ENCODE measurements around the gene MTHFD1L.

The MTHFD1L gene

DNA sequence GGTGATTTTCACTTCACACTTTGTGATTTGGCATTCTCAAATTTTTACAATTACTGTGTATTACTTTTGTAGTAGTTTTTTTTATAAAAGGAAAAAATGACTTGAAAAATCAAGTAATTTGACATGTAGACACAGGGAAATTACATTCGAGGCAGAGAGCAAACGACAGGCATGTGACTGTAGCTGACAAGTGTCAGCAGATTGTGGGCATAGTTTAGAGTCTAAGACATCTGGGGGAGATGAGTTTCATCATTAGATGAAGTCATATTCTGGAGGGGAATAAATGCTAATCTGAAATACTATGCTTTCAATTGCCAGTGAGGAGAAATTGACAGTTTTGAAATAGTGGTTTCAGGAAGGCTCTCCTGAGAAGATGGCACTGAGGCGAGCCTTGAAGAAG, 126.0 kb downstream of the MTHFD1L start:
- DNase-seq (ENCODE audit: low read depth, low spot score), result no peak

DNA sequence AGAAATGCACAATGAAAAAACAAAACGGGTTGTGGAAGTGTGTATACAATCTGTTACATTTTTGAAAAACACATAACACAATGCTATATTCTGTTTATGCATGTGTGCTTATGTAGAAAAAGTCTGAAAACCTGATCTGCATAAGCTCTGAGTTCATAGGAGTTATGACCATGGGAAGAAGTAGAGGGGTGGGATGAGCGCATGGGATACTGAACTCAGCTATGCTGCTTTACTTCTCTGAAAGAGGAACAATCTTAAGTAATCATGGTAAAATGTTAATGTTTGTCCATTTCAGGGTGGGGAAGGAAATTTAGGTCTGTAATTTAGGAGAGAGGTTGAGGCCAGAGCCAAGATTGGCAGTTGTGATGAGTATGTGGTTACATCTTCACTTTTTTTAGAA, 126.8 kb downstream of the MTHFD1L start:
- DNase-seq (ENCODE audit: low read depth, low spot score), result no peak

DNA sequence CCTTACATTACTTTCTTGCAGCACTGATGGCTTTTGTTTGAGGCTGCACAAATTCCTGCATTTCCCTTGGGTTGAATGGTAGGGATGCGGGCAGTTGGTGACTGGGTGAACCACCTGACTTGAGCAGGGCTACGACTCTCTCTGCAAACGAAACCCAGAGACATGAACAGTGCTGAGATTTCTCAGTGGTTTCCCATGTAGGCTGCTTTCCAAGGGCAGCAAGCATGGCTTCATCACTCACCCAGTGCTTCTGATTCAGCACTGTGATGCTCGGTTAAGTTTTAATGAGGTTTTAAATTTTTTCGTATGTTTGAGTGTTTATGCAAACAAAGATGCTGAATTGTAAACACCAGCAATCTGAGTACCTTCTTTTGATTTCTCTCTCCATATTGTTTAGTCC, 127.2 kb downstream of the MTHFD1L start:
- DNase-seq (ENCODE audit: low read depth, low spot score), result no peak

DNA sequence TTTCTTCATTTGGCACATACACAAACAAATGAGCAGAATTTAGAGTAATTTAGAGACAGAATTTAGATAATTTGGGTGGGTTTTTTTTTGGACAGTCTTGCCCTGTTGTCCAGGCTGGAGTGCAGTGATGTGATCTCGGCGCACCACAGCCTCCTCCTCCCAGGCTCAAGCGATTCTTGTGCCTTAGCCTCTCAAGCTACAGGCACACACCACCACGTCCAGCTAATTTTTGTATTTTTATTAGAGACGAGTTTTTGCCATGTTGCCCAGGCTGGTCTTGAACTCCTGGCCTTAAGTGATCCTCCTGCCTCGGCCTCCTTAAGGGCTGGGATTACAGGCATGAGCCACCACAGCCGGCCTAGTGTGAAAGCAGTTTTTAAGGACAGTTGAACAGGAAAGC, 127.8 kb downstream of the MTHFD1L start:
- no peak for DNase-seq (ENCODE audit: low read depth, low spot score)

DNA sequence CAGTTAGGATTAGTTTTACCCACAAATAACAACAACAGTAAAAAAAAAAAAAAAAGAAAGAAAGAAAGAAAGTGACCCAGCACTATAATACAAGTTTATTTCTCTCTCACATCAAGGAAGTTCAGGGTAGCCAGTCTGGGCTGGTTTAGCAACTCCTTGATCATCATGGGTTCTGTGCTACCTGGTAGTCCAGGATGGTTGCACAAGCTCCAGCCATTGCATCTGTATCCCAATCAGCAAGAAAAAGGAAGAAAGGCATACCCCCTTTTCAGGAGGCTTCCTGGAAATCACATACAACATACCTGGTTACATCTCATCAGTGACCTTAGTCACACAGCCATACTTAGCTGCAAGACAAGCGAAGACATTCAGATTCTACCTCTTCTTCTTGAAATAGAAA, 128.5 kb downstream of the MTHFD1L start:
- DNase-seq (ENCODE audit: low read depth, low spot score), result no peak

DNA sequence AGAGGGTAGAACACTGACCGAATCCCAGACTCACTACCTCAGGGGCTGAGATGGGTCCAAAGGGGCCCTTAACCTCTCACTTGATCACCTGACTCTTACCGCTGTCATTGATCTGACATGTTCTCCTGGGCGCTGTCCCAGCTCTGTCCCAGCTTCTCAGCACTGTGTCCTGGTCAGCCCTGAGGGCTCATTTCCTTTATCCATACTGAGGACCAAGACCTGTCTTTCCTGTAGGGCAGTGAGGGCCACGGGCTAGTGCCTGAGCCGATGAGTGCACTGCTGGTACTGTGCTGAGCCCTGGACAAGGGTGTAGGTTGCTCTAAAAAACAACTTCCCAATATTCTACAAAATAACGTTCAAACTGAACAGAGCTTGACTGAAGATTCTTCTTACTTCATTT, 131.5 kb downstream of the MTHFD1L start:
- no peak for DNase-seq (ENCODE audit: low read depth, low spot score)

DNA sequence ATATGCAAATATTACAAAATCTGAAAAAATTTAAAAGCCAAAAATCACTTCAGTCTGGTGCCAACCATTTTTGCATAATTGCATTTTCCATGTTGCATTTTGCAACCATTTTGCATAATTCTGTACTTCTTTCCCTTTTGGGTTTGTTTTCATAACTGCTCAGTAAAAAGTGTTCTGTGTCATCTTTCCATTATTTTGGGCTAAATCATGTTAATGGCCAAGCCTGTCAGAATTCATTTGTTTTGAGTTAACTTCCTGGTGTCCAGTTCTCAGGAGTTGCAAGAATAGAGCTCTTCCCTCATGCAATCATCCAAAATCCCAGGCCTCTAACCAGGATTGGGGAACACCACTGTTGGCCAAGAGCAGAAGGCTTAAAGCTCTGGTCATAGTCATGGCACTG, 133.6 kb downstream of the MTHFD1L start:
- DNase-seq (ENCODE audit: low read depth, low spot score), result no peak

DNA sequence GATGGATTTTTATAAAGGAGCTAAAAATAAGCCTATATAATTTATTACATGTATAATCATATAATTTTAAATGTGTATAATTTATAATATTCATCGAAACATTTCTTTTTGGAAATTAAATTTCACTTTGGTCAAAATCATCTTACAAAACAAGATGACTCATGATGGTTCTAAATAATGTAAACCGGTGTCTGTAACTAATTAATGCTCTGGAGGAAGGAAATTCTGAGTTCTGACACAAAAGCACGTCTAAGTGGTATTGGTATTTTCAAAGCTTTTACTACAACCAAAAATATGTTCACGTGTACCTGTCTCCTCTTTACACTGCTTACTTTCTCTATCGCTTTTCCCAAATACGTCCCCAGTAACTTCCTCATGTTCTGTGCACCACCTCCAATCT, 134.1 kb downstream of the MTHFD1L start:
- no peak for DNase-seq (ENCODE audit: low read depth, low spot score)

DNA sequence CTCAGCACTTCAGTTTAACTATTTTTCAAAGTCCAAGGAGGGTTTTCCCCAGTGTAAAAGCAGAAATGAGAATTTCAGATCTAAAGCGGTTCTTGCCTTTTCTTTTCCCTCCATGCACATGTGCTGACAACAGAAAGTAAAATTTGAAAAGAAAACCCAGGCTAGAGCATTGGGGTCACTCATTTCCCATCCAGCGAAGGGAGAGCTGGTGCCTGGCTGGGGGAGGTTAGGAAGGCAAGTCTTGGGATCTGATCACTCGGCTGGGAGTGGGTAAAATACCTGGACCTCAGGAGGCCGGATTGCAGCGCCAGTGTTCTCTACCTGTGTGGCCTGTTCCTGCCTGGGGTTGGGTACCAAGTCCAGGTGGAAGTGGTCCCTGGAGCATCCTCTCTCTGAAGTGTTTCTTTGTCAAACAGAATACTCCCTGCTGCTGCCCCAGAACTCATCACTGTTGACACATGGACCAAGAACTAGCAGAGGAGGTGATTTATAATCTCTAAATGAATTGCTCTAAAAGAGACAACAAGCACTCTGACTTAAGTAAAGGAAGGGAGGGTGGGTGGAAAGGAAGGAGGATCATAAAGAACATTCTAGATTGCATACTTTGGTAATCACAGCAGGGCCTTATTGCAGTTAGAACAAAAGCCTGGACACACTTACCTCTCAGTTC, 136.0 kb downstream of the MTHFD1L start:
- no peak for DNase-seq (ENCODE audit: low read depth, low spot score)

DNA sequence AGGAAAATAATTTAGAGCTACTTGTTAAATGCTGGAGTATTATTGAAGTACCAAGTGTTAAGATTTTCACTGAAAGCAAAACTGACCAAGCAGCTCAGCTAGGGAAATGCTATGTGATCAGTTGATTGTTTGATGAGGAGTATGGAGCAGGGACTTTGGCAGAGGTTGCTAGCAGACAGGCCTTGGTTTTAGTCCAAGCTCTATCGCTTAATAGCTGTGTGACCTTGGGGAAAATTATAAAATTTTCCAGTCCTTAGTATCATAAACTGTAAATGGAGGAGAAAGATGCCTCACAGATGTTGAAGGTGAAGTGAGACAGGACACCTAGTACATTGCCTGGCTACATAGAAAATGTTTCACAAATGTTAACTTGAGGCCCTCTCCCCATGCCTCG, 136.6 kb downstream of the MTHFD1L start:
- no peak for DNase-seq (ENCODE audit: low read depth, low spot score)

DNA sequence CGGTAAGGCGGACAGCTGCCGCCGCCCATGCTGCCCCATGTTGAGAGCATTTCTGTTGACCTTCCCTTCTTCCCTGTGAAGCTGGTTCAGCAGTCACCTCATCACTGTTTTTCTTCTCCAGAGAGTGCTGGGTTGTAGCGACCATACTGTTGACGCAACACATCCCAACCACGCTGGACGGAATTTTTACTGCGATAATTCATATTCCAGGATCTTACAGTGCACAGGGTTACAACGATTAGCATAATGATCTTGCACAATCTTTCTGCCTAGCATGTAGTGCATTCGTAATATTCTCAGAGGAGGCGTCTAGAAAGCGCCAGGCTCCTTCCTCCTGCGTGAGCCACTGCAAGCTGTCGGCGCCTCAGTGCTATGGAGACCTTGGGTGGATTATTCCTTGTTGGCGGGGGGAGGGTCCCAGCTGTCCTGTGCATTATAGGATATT, 137.0 kb downstream of the MTHFD1L start:
- DNase-seq (ENCODE audit: low read depth, low spot score), result no peak

DNA sequence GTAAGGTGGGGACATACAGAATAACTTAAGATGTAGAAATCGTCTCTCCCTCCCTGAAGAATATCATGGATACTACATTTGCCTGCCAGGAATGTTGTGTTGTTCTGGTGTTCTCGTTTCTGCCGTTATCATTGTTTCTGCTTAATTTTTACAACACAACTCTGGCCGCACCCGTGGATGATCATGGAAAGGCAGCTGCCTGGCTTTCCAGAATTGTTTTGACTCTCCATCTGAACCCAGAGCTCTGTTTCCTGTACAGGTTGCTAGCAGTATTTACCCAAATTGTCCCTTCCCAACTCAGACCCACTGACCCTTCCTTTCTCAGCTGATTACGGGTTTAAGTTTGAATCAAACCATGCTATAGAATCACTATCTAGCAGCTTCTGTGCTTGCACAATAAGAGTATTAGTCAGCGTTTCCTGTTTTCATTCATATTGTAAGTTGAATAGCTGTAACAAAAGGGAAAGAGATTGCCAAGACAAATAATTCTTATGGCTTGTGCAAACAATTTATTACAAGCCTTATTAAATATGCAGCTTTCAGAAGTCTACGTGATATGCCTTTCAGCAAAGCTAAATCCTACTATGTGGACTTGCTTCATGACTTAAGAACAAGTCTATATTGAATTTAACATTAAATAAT, 139.0 kb downstream of the MTHFD1L start:
- peak; percentile 70 for DNase-seq (ENCODE audit: low read depth, low spot score)

DNA sequence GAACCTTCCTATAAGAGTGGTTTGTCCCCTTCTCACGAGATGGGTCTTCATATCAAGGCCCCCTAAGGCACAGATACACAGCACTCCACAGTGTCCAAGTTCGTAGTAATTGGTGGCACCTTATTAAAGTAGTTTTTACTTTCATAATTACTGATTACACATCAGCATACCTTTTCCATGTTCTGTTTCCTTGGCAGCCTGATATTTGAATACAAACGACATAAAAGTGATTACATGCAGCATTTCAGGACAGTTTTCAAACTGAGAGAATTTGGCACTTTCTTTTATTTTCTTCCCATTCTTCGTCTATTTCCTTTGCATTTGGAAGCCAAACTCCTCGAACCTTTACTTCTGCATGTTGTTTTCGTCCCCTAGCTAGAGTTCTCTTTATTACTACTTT, 139.7 kb downstream of the MTHFD1L start:
- no peak for DNase-seq (ENCODE audit: low read depth, low spot score)

DNA sequence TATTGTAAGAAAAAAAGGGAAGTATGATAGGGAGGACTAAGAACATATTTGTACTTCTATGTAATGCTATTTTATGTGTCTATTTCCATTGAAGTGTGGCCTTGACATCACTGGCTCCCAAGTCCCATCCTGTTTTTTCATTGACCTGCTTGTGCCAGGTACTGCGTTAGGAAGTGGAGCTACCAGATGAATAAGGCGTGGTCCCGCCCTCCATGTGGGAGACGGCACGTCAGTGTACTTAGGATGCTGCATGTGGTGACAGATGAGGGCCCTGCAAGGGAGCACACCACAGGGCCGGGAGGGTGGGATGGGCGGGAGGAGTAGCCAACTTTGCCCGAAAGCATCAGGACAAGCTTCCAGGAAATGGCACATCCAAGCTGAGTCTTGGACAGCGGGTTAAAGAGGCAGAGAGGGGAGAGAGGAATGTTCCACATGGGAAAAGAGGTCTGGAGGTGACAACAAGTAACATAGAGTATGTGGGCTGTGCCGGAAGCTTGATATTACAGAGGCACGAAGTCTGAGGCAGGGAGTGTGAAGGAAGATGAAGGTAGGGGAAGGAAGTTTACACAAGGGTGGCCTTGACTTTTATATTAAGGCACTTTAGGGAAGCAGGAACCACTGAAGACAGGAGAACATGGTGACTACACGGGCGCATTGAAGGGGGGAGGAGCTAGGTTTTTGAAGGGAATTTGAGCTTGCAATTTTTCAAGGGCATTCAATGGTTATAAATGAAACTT, 140.6 kb downstream of the MTHFD1L start:
- no peak for DNase-seq (ENCODE audit: low read depth, low spot score)

DNA sequence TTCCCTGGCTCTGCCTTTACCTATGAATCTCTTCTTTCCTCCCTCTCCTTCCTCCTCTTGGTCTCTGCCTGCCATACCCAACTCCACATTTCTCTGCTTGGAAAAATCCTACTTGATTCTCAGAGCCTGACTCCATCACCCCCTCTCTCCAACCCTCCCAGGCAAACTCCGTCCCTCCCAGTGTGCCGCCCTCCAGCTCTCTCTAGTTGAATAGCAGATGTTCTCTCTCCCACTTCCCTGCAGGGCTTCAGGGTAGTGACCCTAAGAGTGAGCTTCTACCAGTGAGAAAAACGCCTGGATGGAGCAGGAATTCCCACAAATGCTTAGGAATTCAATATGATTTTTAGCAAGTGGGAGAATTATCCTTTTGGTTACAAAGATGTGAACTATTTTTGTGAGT, 141.6 kb downstream of the MTHFD1L start:
- DNase-seq (ENCODE audit: low read depth, low spot score), result no peak

DNA sequence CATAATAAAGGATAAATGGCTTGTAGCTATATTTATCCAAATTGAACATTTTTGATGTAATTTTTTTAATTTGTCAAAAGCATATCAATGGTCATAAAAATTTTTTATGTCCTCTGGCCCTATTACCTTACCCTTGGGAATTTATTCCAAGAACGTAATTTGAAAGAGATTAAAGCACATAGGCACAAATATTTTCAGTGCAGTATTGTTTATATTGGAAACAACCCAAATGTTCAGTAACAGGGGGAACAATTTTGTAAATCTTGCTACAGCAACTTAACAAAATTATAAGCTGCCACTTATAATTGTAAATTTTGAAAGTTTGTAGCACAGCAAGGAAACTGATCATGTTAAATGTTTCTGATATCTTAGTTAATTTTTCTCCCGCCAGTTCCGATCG, 142.4 kb downstream of the MTHFD1L start:
- DNase-seq (ENCODE audit: low read depth, low spot score), result no peak

DNA sequence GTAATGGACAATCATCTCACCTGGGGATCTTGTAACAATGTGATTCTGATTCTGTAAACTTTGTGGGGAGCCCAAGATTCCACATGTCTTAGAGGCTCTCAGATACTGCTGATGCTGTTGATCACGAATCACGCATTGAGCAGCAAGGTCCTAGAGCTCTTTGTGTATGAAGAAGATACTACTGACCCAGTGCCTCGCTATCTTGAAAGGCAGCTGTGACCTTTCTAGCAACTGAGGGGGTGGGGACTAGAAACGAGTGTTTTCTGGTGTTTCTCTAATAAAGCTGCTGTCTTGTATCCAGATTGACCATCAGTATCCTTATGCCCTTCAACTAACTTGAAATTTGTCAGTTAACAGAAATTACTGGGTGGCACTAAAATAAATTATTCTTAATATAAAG, 142.9 kb downstream of the MTHFD1L start:
- no peak for DNase-seq (ENCODE audit: low read depth, low spot score)

DNA sequence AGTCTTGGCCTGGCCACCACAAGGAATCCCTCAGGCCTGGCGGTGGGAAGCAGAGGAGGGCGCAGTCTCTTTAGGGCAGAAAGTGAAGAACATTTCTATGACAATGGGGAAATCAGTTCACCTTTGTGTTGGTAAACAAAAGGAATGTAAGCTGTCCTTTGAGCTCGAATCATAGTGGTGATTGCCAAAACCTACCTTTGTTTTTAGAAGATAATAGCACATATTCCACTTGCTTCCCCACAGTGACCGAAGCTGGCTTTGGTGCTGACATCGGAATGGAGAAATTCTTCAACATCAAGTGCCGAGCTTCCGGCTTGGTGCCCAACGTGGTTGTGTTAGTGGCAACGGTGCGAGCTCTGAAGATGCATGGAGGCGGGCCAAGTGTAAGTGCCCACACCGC, 144.1 kb downstream of the MTHFD1L start:
- DNase-seq (ENCODE audit: low read depth, low spot score), result no peak

DNA sequence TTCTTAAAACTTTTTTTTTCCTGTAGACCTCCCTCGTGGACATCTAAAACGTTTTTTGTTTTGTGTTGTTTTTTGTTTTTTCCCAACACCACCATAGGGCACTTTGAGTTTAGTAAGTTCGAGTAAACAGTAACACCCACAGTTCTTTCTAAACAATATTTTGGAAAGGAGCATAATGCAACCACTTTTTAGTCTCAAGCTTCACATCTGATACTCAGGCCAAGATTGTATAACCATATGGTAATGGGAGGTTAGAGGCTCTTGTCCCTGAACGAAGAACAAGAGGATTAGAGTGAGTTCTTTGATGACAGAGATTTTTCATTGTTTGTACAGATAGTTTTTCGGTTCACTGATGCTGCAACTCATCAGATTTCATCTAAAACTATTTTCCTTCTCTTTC, 144.6 kb downstream of the MTHFD1L start:
- no peak for DNase-seq (ENCODE audit: low read depth, low spot score)

DNA sequence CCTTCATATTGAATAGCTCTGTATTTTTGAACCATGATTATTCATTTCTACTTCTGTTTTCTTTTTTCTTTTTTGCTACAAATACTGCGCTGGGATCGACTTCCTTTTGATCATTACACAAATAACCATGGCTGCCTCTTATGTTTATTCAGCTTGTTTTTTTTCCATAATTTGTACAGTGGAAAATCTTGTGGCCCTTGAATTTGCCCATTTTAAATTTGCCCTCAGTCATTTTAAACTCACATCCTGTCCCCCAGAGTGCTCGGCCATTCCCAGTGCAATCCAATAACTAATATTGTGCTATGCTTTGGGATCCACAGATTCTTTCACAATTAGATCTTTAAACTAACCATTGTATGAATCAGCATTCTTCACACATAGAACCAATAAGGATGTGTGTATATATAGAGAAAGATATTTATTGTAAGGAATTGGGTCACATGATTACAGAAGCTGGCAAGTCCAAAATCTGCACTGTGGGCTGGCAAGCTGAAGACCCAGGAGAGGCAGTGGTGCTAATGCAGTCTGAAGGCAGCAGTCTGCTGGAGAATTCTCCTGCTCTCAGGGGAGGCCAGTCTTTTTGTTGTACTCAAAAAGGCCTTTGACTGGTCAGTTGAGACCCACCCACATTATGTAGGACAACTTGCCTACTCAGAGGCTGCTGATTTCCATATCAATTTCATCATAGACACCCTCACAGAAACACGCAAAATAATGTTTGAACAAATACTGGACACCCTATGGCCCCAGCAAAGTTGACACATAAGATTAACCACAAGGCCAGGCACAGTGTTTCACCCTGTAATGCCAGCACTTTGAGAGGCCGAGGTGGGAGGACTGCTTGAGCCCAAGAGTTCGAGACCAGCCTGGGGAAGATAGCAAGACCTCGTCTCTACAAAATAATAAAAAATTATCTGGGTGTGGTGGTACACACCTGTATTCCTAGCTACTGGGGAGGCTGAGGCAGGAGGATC, 147.1 kb downstream of the MTHFD1L start:
- no peak for DNase-seq (ENCODE audit: low read depth, low spot score)

DNA sequence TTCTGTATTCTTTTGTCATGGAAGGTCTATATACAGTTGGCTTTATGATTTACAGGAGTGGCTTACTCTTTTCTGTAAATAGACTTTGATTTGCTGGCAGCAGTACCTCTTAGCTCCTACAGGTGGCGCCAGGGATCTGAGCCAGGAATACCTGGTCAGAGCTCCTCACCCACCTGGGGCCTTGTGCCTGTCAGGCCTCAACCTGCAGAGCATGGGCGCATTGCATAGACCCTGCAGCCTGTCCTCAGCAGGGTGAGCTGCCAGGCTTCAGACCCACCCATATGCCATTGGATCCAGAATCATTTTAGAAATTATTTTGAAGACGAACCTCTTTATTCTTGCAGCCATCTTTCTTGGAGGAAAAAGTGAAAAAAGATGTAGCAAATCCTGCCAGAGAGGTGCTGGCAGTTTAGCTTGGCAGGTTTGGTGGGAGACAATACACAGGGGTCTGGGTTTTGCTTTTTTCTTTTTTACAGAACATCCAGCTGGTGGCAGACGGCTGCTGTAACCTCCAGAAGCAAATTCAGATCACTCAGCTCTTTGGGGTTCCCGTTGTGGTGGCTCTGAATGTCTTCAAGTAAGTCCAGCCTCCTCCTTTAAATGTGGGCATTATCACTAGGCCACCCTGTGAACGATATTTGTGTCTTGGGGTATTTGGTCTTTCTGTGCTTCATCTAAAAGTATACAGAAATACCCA, 149.1 kb downstream of the MTHFD1L start:
- DNase-seq (ENCODE audit: low read depth, low spot score), result no peak
